Suprapubic skin (tissue), 4 donors: Measurements from ENCODE around the gene ST3GAL3.

Experiments used
- CTCF ChIP-seq, 2 donors: fragments of 200-600 bp in 1 of 2; fragments of 450-650 bp in 1 of 2; sonication (generic) in 1 of 2; IDR thresholded peaks; one replicate each; pipeline ENCODE4 v1.5.1; 2016 to 2019; ENCODE audit warnings: antibody characterized with exemption in 2 of 2, mild to moderate bottlenecking in 1 of 2, moderate library complexity in 1 of 2
- POLR2A ChIP-seq, 2 donors: fragments of 450-650 bp; IDR thresholded peaks; one replicate each; pipeline ENCODE4 v1.6.1; 2017; ENCODE audit warnings: antibody characterized with exemption in 2 of 2, mild to moderate bottlenecking in 2 of 2, moderate library complexity in 2 of 2
- POLR2AphosphoS5 ChIP-seq, 3 donors: sonication (generic); formaldehyde crosslinking; IDR thresholded peaks; one replicate each; pipeline ENCODE4 v1.6.1; 2017; ENCODE audit warnings: antibody characterized with exemption in 3 of 3

DNA sequence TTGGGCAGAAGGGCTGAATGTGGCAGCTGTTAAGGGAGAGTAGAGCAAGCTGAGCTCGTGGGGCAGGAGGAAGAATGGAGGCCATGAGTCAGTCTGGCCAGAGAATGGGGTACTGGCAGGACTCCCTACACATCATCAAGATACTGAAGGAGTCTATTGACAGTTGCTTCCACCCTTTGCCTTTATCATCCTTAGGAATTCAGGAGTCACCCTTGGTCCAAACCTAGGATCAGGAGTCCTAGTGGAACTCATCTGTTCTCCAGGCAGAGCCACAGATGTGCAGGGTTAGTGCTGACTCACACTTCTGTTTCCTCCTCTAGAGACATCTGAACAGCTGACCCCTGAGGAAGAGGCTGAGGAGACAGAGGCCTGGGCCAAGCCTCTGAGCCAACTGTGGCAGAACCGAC lies 18.7 kb upstream of the ST3GAL3 start:
- no peak for TF ChIP-seq POLR2AphosphoS5 (IDR thresholded peaks at IDR 0.05)
- TF ChIP-seq POLR2A (IDR thresholded peaks at IDR 0.05) = no peak
- no peak for TF ChIP-seq CTCF (IDR thresholded peaks at IDR 0.05)
